ENCODE measurements around the gene ZNF682.
"Not testable (repeated sequence)": the region's sequence is repeated elsewhere in the genome, so short reads cannot be mapped to it uniquely, and the experiment has no call there.

Gene ZNF682

DNA sequence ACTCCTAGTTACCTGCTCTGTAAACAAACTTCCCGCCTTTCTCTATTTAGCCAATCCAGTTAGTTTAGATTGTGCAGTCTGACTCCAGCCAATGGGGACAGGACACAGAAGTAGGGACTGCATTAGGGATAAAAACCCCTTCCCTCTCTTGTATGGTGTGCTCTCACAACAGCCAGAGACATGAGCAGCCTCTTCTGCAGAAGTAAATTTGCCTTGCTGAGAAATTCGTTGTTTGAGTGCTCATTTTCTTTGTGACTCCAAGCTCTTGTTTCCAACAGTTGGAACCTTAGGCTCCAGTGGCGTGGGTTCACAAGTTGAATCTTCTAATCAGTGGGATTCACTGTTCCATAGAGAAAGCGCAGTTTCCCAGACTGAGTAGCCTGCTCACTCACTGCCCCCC lies 72.4 kb downstream of the ZNF682 start:
- POLR2A ChIA-PET = no interaction called here
- no peak overlapping the region for H3K27ac ChIP-seq (ENCODE audit: extremely low read depth, low read depth, low read length)
- H3K36me3 ChIP-seq (ENCODE audit: control insufficient read depth in 2 of 2, insufficient read depth in 1 of 2, low read length in 2 of 2) = no peaks in the 10 kb centered on the region
- no peak overlapping the region for H3K4me3 ChIP-seq (ENCODE audit: low read depth, low read length)
- TF ChIP-seq SETDB1 (IDR thresholded peaks at IDR 0.05; ENCODE audit: insufficient read length, low read length) = peak; percentile 71
- no peak for TF ChIP-seq ZNF239 (tag by site-specific recombination; IDR thresholded peaks at IDR 0.05)
- TF ChIP-seq, protein P1, sequence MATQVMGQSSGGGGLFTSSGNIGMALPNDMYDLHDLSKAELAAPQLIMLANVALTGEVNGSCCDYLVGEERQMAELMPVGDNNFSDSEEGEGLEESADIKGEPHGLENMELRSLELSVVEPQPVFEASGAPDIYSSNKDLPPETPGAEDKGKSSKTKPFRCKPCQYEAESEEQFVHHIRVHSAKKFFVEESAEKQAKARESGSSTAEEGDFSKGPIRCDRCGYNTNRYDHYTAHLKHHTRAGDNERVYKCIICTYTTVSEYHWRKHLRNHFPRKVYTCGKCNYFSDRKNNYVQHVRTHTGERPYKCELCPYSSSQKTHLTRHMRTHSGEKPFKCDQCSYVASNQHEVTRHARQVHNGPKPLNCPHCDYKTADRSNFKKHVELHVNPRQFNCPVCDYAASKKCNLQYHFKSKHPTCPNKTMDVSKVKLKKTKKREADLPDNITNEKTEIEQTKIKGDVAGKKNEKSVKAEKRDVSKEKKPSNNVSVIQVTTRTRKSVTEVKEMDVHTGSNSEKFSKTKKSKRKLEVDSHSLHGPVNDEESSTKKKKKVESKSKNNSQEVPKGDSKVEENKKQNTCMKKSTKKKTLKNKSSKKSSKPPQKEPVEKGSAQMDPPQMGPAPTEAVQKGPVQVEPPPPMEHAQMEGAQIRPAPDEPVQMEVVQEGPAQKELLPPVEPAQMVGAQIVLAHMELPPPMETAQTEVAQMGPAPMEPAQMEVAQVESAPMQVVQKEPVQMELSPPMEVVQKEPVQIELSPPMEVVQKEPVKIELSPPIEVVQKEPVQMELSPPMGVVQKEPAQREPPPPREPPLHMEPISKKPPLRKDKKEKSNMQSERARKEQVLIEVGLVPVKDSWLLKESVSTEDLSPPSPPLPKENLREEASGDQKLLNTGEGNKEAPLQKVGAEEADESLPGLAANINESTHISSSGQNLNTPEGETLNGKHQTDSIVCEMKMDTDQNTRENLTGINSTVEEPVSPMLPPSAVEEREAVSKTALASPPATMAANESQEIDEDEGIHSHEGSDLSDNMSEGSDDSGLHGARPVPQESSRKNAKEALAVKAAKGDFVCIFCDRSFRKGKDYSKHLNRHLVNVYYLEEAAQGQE (tag by site-specific recombination; IDR thresholded peaks at IDR 0.05) = no peak
- no peak for TF ChIP-seq KLF9 (tag by site-specific recombination; IDR thresholded peaks at IDR 0.05; ENCODE audit: low read depth)
- no peaks in the 10 kb centered on the region for H3K4me1 ChIP-seq (ENCODE audit: control insufficient read depth, insufficient read depth, low read length)
- no peaks in the 10 kb centered on the region for H3K9me3 ChIP-seq (ENCODE audit: control insufficient read depth, insufficient read depth, low read depth, low read length)
- CTCF ChIA-PET = no interaction called here

DNA sequence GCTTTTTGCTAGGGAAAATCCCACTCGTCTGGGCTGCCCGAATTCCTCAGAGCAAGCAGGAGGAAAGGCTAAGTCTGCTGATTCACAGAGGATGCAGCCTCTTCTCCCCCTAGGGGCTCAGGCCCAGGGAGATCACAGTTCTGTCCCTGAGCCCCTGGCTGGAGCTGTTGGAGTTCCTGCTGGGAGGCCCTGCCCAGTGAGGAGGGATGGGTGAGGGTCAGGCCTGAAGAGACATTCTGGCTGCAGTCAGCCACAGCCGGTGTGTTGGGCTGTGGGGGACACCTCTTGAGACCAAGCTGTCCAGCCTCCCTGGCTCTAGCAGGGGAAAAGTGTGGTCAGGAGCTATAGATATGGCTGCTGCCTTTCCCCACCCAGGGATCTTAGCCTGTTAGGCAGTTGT lies 73.2 kb downstream of the ZNF682 start:
- CTCF ChIA-PET; H3K27ac ChIP-seq (ENCODE audit: extremely low read depth, low read depth, low read length); H3K9me3 ChIP-seq (ENCODE audit: control insufficient read depth, insufficient read depth, low read depth, low read length); H3K36me3 ChIP-seq (ENCODE audit: control insufficient read depth in 2 of 2, insufficient read depth in 1 of 2, low read length in 2 of 2); H3K4me1 ChIP-seq (ENCODE audit: control insufficient read depth, insufficient read depth, low read length); POLR2A ChIA-PET; H3K4me3 ChIP-seq (ENCODE audit: low read depth, low read length): not testable (repeated sequence)

DNA sequence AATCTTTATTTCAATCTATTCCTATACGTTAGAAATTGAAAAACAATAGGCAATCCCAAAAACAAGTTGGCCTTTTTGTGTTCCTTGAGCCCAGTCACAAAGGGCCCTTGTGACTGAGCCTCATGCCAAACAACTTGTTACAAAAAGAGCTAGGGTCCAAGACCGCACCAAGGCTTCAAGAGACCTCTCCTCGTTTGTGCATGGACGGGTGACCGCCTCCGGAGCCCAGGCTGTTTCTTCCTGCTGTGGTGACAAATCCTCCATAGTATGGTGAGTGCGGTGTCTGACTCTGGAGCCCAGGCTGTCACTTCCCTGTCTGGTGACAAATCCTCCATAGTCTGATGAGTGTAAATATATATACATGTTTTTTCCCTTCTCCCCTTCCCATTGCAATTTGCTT lies 74.9 kb downstream of the ZNF682 start:
- no peaks in the 10 kb centered on the region for H3K36me3 ChIP-seq (ENCODE audit: control insufficient read depth in 2 of 2, insufficient read depth in 1 of 2, low read length in 2 of 2)
- no peaks in the 10 kb centered on the region for H3K4me1 ChIP-seq (ENCODE audit: control insufficient read depth, insufficient read depth, low read length)
- TF ChIP-seq ZNF221 (tag by site-specific recombination; IDR thresholded peaks at IDR 0.05; ENCODE audit: borderline replicate concordance) (no peak), GLIS1 (tag by site-specific recombination; IDR thresholded peaks at IDR 0.05) (no peak), ZNF521 (tag by site-specific recombination; IDR thresholded peaks at IDR 0.05) (no peak), ZNF341 (tag by site-specific recombination; IDR thresholded peaks at IDR 0.05; ENCODE audit: low read depth) (no peak)
- TF ChIP-seq, protein P2, sequence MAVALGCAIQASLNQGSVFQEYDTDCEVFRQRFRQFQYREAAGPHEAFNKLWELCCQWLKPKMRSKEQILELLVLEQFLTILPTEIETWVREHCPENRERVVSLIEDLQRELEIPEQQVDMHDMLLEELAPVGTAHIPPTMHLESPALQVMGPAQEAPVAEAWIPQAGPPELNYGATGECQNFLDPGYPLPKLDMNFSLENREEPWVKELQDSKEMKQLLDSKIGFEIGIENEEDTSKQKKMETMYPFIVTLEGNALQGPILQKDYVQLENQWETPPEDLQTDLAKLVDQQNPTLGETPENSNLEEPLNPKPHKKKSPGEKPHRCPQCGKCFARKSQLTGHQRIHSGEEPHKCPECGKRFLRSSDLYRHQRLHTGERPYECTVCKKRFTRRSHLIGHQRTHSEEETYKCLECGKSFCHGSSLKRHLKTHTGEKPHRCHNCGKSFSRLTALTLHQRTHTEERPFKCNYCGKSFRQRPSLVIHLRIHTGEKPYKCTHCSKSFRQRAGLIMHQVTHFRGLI (tag by site-specific recombination; IDR thresholded peaks at IDR 0.05) = no peak
- H3K4me3 ChIP-seq (ENCODE audit: low read depth, low read length) = no peak overlapping the region
- H3K27ac ChIP-seq (ENCODE audit: extremely low read depth, low read depth, low read length) = no peak overlapping the region
- no peaks in the 10 kb centered on the region for H3K9me3 ChIP-seq (ENCODE audit: control insufficient read depth, insufficient read depth, low read depth, low read length)
- POLR2A ChIA-PET = no interaction called here
- CTCF ChIA-PET = no interaction called here

DNA sequence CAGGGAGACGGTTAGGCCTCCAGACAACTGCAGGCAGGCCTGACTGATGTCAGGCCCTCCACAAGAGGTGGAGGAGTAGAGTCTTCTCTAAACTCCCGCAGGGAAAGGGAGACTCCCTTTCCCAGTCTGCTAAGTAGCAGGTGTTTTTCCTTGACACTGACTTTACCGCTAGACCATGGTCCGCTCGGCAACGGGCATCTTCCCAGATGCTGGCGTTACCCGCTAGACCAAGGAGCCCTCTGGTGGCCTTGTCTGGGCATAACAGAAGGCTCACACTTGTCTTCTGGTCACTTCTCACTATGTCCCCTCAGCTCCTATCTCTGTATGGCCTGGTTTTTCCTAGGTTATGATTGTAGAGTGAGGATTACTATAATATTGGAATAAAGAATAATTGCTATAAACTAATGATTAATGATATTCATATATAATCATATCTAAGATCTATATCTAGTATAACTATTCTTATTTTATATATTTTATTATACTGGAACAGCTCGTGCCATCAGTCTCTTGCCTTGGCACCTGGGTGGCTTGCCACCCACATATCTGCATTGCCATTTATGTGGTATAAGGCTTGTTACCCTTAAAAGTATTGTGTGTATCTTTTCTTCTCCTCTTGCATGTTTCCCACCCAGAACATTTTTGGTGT lies 80.0 kb downstream of the ZNF682 start:
- H3K27ac ChIP-seq (ENCODE audit: extremely low read depth, low read depth, low read length); POLR2A ChIA-PET; H3K36me3 ChIP-seq (ENCODE audit: control insufficient read depth in 2 of 2, insufficient read depth in 1 of 2, low read length in 2 of 2); H3K4me3 ChIP-seq (ENCODE audit: low read depth, low read length); H3K4me1 ChIP-seq (ENCODE audit: control insufficient read depth, insufficient read depth, low read length); H3K9me3 ChIP-seq (ENCODE audit: control insufficient read depth, insufficient read depth, low read depth, low read length): not testable (repeated sequence)
- CTCF ChIA-PET = interaction anchor here (0.7 kb wide), 2 partner anchors 19 to 249 kb away, joined by 3 to 5 read pairs; no protein-coding TSS in a partner anchor
- peak; percentile 72 for TF ChIP-seq ZNF654 (tag by site-specific recombination; IDR thresholded peaks at IDR 0.05; ENCODE audit: low read depth)

DNA sequence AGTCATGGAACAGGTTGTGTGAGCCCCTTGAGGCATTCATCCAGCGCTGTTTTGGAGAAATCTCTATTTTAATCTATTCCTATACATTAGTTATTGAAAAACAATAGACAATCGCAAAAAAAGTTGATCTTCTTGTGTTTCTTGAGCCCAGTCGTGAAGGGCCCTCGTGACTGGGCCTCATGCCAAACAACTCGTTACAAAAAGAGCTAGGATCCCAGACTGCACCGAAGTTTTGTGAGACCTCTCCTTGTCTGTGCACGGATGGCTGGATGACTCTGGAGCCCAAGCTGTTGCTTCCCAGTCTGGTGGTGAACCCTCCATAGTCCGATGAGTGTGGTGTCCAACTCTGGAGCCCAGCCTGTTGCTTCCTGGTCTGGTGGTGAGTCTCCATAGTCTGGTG lies 81.5 kb downstream of the ZNF682 start:
- H3K27ac ChIP-seq (ENCODE audit: extremely low read depth, low read depth, low read length); H3K36me3 ChIP-seq (ENCODE audit: control insufficient read depth in 2 of 2, insufficient read depth in 1 of 2, low read length in 2 of 2); H3K4me3 ChIP-seq (ENCODE audit: low read depth, low read length); POLR2A ChIA-PET; H3K4me1 ChIP-seq (ENCODE audit: control insufficient read depth, insufficient read depth, low read length); H3K9me3 ChIP-seq (ENCODE audit: control insufficient read depth, insufficient read depth, low read depth, low read length): not testable (repeated sequence)
- CTCF ChIA-PET = interaction anchor here (0.6 kb wide), 1 partner anchor 225 kb away, joined by 3 read pairs; the partner anchor contains the start of gene ZNF14
